Liver (tissue), 3 donors: ENCODE data around the gene SLC27A5.

Source experiments
- CTCF ChIP-seq: fragments of 150-350 bp; IDR thresholded peaks from 2 replicates; pipeline ENCODE4 v1.5.1; 2017; ENCODE audit warnings: improper control_type of control experiment, low read depth, low read length; ENCODE audit not compliant: missing input control
- EGR1 ChIP-seq, 2 donors: IDR thresholded peaks; 2 replicates each; pipeline ENCODE4 v1.6.1; 2016 to 2018; ENCODE audit warnings: antibody characterized with exemption in 2 of 2, low read depth in 2 of 2
- FOXA1 ChIP-seq: IDR thresholded peaks from 2 replicates; pipeline ENCODE4 v1.6.1; 2016; ENCODE audit warnings: antibody characterized with exemption
- JUND ChIP-seq, 2 donors: IDR thresholded peaks; 2 replicates each; pipeline ENCODE4 v1.6.1; 2016; ENCODE audit warnings: antibody characterized with exemption in 2 of 2
- MAX ChIP-seq: IDR thresholded peaks from 2 replicates; pipeline ENCODE4 v1.6.1; 2016; ENCODE audit warnings: antibody characterized with exemption
- RAD21 ChIP-seq, 2 donors: IDR thresholded peaks; 2 replicates each; pipeline ENCODE4 v1.6.1; 2016; ENCODE audit warnings: antibody characterized with exemption in 2 of 2, mild to moderate bottlenecking in 2 of 2
- REST ChIP-seq: IDR thresholded peaks from 2 replicates; pipeline ENCODE4 v1.6.1; 2016; ENCODE audit warnings: antibody characterized with exemption, mild to moderate bottlenecking
- RXRA ChIP-seq, 2 donors: IDR thresholded peaks; 2 replicates each; pipeline ENCODE4 v1.6.1; 2017 to 2018; ENCODE audit warnings: antibody characterized with exemption in 2 of 2, mild to moderate bottlenecking in 1 of 2
- SP1 ChIP-seq: IDR thresholded peaks from 2 replicates; pipeline ENCODE4 v1.6.1; 2018; ENCODE audit warnings: antibody characterized with exemption, mild to moderate bottlenecking
- TAF1 ChIP-seq: conservative IDR thresholded peaks from 2 replicates; pipeline ENCODE4 v1.6.1; 2016; ENCODE audit warnings: antibody characterized with exemption, mild to moderate bottlenecking
- YY1 ChIP-seq: IDR thresholded peaks from 2 replicates; pipeline ENCODE4 v1.6.1; 2016; ENCODE audit warnings: antibody characterized with exemption, mild to moderate bottlenecking
- donor health status: healthy.
- donor health status: healthy.

GRCh38 chr19:58492265-58492664 is 19.5 kb downstream of the SLC27A5 start:
- TF ChIP-seq SP1 (no peak), CTCF (no peak), REST (no peak), JUND (IDR thresholded peaks at IDR 0.05) (no peak), TAF1 (no peak), EGR1 (IDR thresholded peaks at IDR 0.05; ENCODE audit: low read depth in 2 of 2) (no peak), RXRA (IDR thresholded peaks at IDR 0.05) (no peak), YY1 (no peak), RAD21 (IDR thresholded peaks at IDR 0.05) (no peak), MAX (no peak), FOXA1 (no peak)
